Measurements from ENCODE around the gene CHST14. TPM values are rescaled to one million over a fixed set of nuclear protein-coding genes. Genes with fewer than 3 reads are reported as not detected.

CHST14 gene
- polyA plus RNA-seq, 1 experiment = 19.8 TPM

GRCh38 chr15:40500568-40501330 lies 30.0 kb downstream of the CHST14 start:
- no peak overlapping the region for H3K4me3 ChIP-seq (ENCODE audit: low read depth, low read length)
- no peak for DNase-seq (ENCODE audit: low read depth, low spot score)
- POLR2A ChIA-PET = no interaction called here
- H3K27me3 ChIP-seq (ENCODE audit: control insufficient read depth, insufficient read depth, low read length) = peaks cover 23% of the 10 kb centered on the region
- no peak for TF ChIP-seq CTCF (IDR thresholded peaks at IDR 0.05; ENCODE audit: low read depth, low read length)
- H3K27ac ChIP-seq (ENCODE audit: low read depth, low read length) = no peak overlapping the region
- CTCF ChIA-PET = interaction anchor here (0.7 kb wide), 1 partner anchor 197 kb away, joined by 3 read pairs; no protein-coding TSS in a partner anchor
- H3K9me3 ChIP-seq (ENCODE audit: control insufficient read depth, insufficient read depth, low read length) = no peaks in the 10 kb centered on the region

- H3K4me3 ChIP-seq (ENCODE audit: low read depth, low read length) = no peak overlapping the region
- H3K9me3 ChIP-seq (ENCODE audit: control insufficient read depth, insufficient read depth, low read length) = no peaks in the 10 kb centered on the region
- ChIA-PET POLR2A (no interaction called here), CTCF (interaction anchor here (0.7 kb wide), 1 partner anchor 198 kb away, joined by 3 read pairs; no protein-coding TSS in a partner anchor)
- no peak for TF ChIP-seq CTCF (IDR thresholded peaks at IDR 0.05; ENCODE audit: low read depth, low read length)
- DNase-seq (ENCODE audit: low read depth, low spot score) = no peak
- no peak overlapping the region for H3K27ac ChIP-seq (ENCODE audit: low read depth, low read length)
- peaks cover 16% of the 10 kb centered on the region for H3K27me3 ChIP-seq (ENCODE audit: control insufficient read depth, insufficient read depth, low read length)
These were observed 30.7 kb downstream of the CHST14 start for GRCh38 chr15:40501487-40501886.

- POLR2A ChIA-PET = no interaction called here
- CTCF ChIA-PET = interaction anchor here (0.5 to 1.3 kb wide), 13 partner anchors 9 to 387 kb away, joined by 3 to 5 read pairs (median 3); no protein-coding TSS in a partner anchor
These were observed 36.3 kb downstream of the CHST14 start for GRCh38 chr15:40506964-40507571.

GRCh38 chr15:40508216-40508615 lies 37.4 kb downstream of the CHST14 start:
- ChIA-PET CTCF (interaction anchor here (1.1 kb wide), 1 partner anchor 12 kb away, joined by 4 read pairs; no protein-coding TSS in a partner anchor), POLR2A (no interaction called here)
- DNase-seq (ENCODE audit: low read depth, low spot score) = no peak
- Histone ChIP-seq H3K27ac (ENCODE audit: low read depth, low read length) (no peak overlapping the region), H3K9me3 (ENCODE audit: control insufficient read depth, insufficient read depth, low read length) (no peaks in the 10 kb centered on the region), H3K27me3 (ENCODE audit: control insufficient read depth, insufficient read depth, low read length) (peaks cover 15% of the 10 kb centered on the region), H3K4me3 (ENCODE audit: low read depth, low read length) (no peak overlapping the region)
- no peak for TF ChIP-seq CTCF (IDR thresholded peaks at IDR 0.05; ENCODE audit: low read depth, low read length)

More at GRCh38 chr15:40506964-40507571, 36.3 kb downstream of the CHST14 start:
- H3K27ac ChIP-seq (ENCODE audit: low read depth, low read length) = no peak overlapping the region
- H3K4me3 ChIP-seq (ENCODE audit: low read depth, low read length) = peak overlapping the region; percentile 35
- no peaks in the 10 kb centered on the region for H3K9me3 ChIP-seq (ENCODE audit: control insufficient read depth, insufficient read depth, low read length)
- peaks cover 18% of the 10 kb centered on the region for H3K27me3 ChIP-seq (ENCODE audit: control insufficient read depth, insufficient read depth, low read length)
- TF ChIP-seq CTCF (IDR thresholded peaks at IDR 0.05; ENCODE audit: low read depth, low read length) = peak; percentile 82
- DNase-seq (ENCODE audit: low read depth, low spot score) = no peak

GRCh38 chr15:40510201-40510600 lies 39.4 kb downstream of the CHST14 start:
- Histone ChIP-seq H3K9me3 (ENCODE audit: control insufficient read depth, insufficient read depth, low read length) (no peaks in the 10 kb centered on the region), H3K27me3 (ENCODE audit: control insufficient read depth, insufficient read depth, low read length) (peaks cover 20% of the 10 kb centered on the region), H3K4me3 (ENCODE audit: low read depth, low read length) (no peak overlapping the region), H3K27ac (ENCODE audit: low read depth, low read length) (no peak overlapping the region)
- ChIA-PET CTCF (interaction anchor here (1.3 kb wide), 1 partner anchor 8 kb away, joined by 4 read pairs; no protein-coding TSS in a partner anchor), POLR2A (no interaction called here)
- no peak for TF ChIP-seq CTCF (IDR thresholded peaks at IDR 0.05; ENCODE audit: low read depth, low read length)
- no peak for DNase-seq (ENCODE audit: low read depth, low spot score)

All from AG04450 (cell line).